Colon (tissue), 2 donors: Measurements from ENCODE around the gene TEK.

Experiments
- FAIRE-seq: peaks from 2 replicates; lab custom pipeline; 2012; peaks lifted over from hg19 to GRCh38; lab: Jason Lieb, UNC
- donor health status: control.
- donor health status: control.

The TEK gene

GRCh38 chr9:27179245-27179865, 70.3 kb downstream of the TEK start:
- FAIRE-seq: no peak

GRCh38 chr9:27181381-27181780, 72.4 kb downstream of the TEK start:
- FAIRE-seq: no peak

- FAIRE-seq: no peak
These were observed 73.4 kb downstream of the TEK start for GRCh38 chr9:27182421-27182820.

- no peak for FAIRE-seq
These were observed 74.1 kb downstream of the TEK start for GRCh38 chr9:27183131-27183530.

- FAIRE-seq: no peak
These were observed 74.7 kb downstream of the TEK start for GRCh38 chr9:27183701-27184100.

- FAIRE-seq: no peak
These were observed 75.7 kb downstream of the TEK start for GRCh38 chr9:27184556-27185351.

- no peak for FAIRE-seq
These were observed 79.4 kb downstream of the TEK start for GRCh38 chr9:27188426-27188825.

- no peak for FAIRE-seq
These were observed 80.4 kb downstream of the TEK start for GRCh38 chr9:27189426-27189825.

GRCh38 chr9:27192291-27192960, 83.4 kb downstream of the TEK start:
- no peak for FAIRE-seq

- no peak for FAIRE-seq
These were observed 84.9 kb downstream of the TEK start for GRCh38 chr9:27193886-27194285.

GRCh38 chr9:27194401-27195091, 85.5 kb downstream of the TEK start:
- FAIRE-seq: no peak

- FAIRE-seq: no peak
These were observed 86.2 kb downstream of the TEK start for GRCh38 chr9:27195191-27195590.

- no peak for FAIRE-seq
These were observed 87.4 kb downstream of the TEK start for GRCh38 chr9:27196383-27196782.

- no peak for FAIRE-seq
These were observed 89.2 kb downstream of the TEK start for GRCh38 chr9:27198190-27198589.

- no peak for FAIRE-seq
These were observed 93.0 kb downstream of the TEK start for GRCh38 chr9:27202056-27202455.

- no peak for FAIRE-seq
These were observed 94.8 kb downstream of the TEK start for GRCh38 chr9:27203783-27204182.

GRCh38 chr9:27204578-27204977, 95.6 kb downstream of the TEK start:
- no peak for FAIRE-seq

- FAIRE-seq: no peak
These were observed 96.2 kb downstream of the TEK start for GRCh38 chr9:27205198-27205597.

- FAIRE-seq: no peak
These were observed 97.0 kb downstream of the TEK start for GRCh38 chr9:27206041-27206440.

GRCh38 chr9:27209034-27209433, 100.0 kb downstream of the TEK start:
- no peak for FAIRE-seq

GRCh38 chr9:27210588-27210987, 101.6 kb downstream of the TEK start:
- no peak for FAIRE-seq

GRCh38 chr9:27212191-27212590, 103.2 kb downstream of the TEK start:
- FAIRE-seq: no peak

- FAIRE-seq: no peak
These were observed 103.6 kb downstream of the TEK start for GRCh38 chr9:27212621-27213020.
